Parathyroid adenoma (tissue), 2 donors: ENCODE measurements around the gene HECW1.

Experiments used
- H2AFZ ChIP-seq: fragments of 300-600 bp; sonication (generic); one replicate; pipeline ENCODE4 v1.7.0; 2017; ENCODE audit warnings: antibody characterized with exemption, mild to moderate bottlenecking
- H3K27ac ChIP-seq: fragments of 300-600 bp; sonication (generic); one replicate; pipeline ENCODE4 v1.7.0; 2017
- H3K27me3 ChIP-seq: fragments of 300-600 bp; sonication (generic); one replicate; pipeline ENCODE4 v1.7.0; 2017; ENCODE audit warnings: low read length; ENCODE audit not compliant: control insufficient read depth, insufficient read depth
- H3K36me3 ChIP-seq: fragments of 300-600 bp; sonication (generic); one replicate; pipeline ENCODE4 v1.7.0; 2017; ENCODE audit warnings: low read length; ENCODE audit not compliant: control insufficient read depth, insufficient read depth
- H3K4me1 ChIP-seq: fragments of 300-600 bp; sonication (generic); one replicate; pipeline ENCODE4 v1.7.0; 2017; ENCODE audit warnings: control low read depth
- H3K4me2 ChIP-seq: fragments of 300-600 bp; sonication (generic); one replicate; pipeline ENCODE4 v1.7.0; 2017; ENCODE audit warnings: low read length
- H3K4me3 ChIP-seq: fragments of 300-600 bp; sonication (generic); one replicate; pipeline ENCODE4 v1.7.0; 2017; ENCODE audit warnings: low read depth, low read length
- H3K79me2 ChIP-seq: fragments of 300-600 bp; sonication (generic); one replicate; pipeline ENCODE4 v1.7.0; 2017; ENCODE audit warnings: control low read depth
- H3K9ac ChIP-seq: fragments of 300-600 bp; sonication (generic); one replicate; pipeline ENCODE4 v1.7.0; 2017; ENCODE audit warnings: mild to moderate bottlenecking
- H3K9me3 ChIP-seq: fragments of 300-600 bp; sonication (generic); one replicate; pipeline ENCODE4 v1.7.0; 2017; ENCODE audit warnings: low read length; ENCODE audit not compliant: control insufficient read depth
- TF ChIP-seq, protein P1 (sequence below): fragments of 300-600 bp; sonication (generic); IDR thresholded peaks from one replicate; pipeline ENCODE4 v1.7.0; 2017; ENCODE audit warnings: antibody characterized with exemption, mild to moderate bottlenecking
- donor health status: primary hyperparathyroidism.

Gene HECW1

DNA sequence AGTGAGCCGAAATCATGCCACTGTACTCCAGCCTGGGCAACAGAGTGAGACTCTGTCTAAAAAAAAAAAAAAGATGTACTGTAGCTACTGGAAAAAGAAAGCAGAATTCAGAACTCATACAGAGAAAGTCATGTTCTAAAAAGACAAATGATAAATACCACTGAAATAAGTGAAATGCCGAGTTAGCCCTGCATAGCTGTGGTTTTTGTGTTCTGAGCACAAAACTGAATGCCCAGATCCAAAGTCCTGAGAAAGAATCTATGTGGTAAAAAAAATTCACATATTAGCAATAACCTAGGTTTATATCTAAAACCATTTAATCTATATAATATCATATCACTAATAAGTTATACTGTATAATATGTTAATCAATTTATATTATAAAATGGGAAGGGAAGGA, 29.3 kb upstream of the HECW1 start:
- Histone ChIP-seq H3K4me1 (no peaks in the 10 kb centered on the region), H3K9me3 (no peaks in the 10 kb centered on the region), H3K27ac (no peak overlapping the region), H3K4me2 (no peak overlapping the region), H3K4me3 (no peak overlapping the region), H3K27me3 (no peaks in the 10 kb centered on the region), H2AFZ (no peak overlapping the region), H3K79me2 (no peaks in the 10 kb centered on the region), H3K36me3 (no peaks in the 10 kb centered on the region), H3K9ac (no peak overlapping the region)
- TF ChIP-seq, protein P1, sequence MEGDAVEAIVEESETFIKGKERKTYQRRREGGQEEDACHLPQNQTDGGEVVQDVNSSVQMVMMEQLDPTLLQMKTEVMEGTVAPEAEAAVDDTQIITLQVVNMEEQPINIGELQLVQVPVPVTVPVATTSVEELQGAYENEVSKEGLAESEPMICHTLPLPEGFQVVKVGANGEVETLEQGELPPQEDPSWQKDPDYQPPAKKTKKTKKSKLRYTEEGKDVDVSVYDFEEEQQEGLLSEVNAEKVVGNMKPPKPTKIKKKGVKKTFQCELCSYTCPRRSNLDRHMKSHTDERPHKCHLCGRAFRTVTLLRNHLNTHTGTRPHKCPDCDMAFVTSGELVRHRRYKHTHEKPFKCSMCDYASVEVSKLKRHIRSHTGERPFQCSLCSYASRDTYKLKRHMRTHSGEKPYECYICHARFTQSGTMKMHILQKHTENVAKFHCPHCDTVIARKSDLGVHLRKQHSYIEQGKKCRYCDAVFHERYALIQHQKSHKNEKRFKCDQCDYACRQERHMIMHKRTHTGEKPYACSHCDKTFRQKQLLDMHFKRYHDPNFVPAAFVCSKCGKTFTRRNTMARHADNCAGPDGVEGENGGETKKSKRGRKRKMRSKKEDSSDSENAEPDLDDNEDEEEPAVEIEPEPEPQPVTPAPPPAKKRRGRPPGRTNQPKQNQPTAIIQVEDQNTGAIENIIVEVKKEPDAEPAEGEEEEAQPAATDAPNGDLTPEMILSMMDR = no peak

DNA sequence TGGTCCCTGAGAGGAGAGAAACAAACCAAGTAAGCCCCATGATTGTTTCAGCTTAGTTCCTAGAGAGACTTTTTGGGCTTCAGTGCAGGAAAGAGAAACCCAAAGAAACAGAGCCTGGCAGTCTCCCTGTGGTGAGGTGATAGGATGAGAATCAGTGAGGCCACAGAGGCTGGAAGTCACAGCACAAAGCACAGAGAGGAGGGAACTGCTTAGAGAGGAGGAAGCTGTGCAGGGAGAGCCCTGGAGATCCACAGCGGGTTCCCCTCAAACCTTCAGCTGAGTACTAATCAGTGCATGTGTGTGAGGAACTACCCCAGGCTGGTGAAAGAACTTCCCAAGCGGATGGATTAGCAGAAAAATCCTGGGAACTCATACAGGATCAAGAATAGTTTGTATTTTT, 27.4 kb upstream of the HECW1 start:
- Histone ChIP-seq H3K4me1 (no peaks in the 10 kb centered on the region), H3K79me2 (no peaks in the 10 kb centered on the region), H3K27me3 (no peaks in the 10 kb centered on the region), H2AFZ (no peak overlapping the region), H3K9ac (no peak overlapping the region), H3K27ac (no peak overlapping the region), H3K36me3 (no peaks in the 10 kb centered on the region), H3K4me2 (no peak overlapping the region), H3K9me3 (no peaks in the 10 kb centered on the region), H3K4me3 (no peak overlapping the region)
- TF ChIP-seq, protein P1 = no peak

DNA sequence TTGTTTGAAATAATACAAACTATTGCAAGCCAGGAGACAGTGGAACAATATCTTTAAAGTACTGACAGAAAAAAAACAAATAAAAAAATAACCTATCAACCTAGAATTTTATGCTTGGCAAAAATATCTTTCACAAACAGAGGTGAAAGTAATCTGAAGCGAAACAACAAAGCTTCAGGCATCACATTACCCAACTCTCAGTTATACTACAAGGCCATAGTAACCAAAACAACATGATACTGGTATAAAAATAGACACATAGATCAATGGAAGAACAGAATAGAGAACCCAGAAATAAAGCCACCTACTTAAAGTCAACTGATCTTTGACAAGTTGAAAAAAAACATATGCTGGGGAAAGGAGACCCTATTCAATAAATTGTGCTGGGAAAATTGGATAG, 26.5 kb upstream of the HECW1 start:
- no peaks in the 10 kb centered on the region for H3K79me2 ChIP-seq
- no peak overlapping the region for H3K4me2 ChIP-seq
- no peaks in the 10 kb centered on the region for H3K36me3 ChIP-seq
- H3K9ac ChIP-seq = no peak overlapping the region
- TF ChIP-seq, protein P1 = no peak
- H3K4me3 ChIP-seq = no peak overlapping the region
- H3K27ac ChIP-seq = no peak overlapping the region
- H3K9me3 ChIP-seq = no peaks in the 10 kb centered on the region
- no peaks in the 10 kb centered on the region for H3K4me1 ChIP-seq
- no peak overlapping the region for H2AFZ ChIP-seq
- no peaks in the 10 kb centered on the region for H3K27me3 ChIP-seq

DNA sequence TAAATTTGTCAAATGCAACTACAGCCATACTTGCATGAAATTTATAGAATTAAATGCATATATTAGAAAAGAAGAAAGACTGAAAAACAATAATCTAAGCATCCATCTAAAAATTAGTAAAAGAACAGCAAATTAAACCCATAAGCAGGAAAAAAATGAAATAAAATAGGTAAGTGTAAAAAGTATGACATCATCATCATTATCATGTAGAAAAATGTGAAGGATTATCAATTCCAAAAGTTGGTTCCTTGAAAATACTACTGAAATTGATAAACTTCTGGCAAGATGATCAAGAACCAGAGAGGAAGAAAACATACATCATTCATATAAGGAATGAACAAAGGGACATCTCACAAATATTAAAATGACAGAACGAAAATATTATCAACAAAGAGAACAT, 19.6 kb upstream of the HECW1 start:
- Histone ChIP-seq H2AFZ (no peak overlapping the region), H3K27me3 (no peaks in the 10 kb centered on the region), H3K4me2 (no peak overlapping the region), H3K4me3 (no peak overlapping the region), H3K79me2 (no peaks in the 10 kb centered on the region), H3K9ac (no peak overlapping the region), H3K27ac (no peak overlapping the region), H3K9me3 (no peaks in the 10 kb centered on the region), H3K4me1 (no peaks in the 10 kb centered on the region), H3K36me3 (no peaks in the 10 kb centered on the region)
- TF ChIP-seq, protein P1 = no peak

DNA sequence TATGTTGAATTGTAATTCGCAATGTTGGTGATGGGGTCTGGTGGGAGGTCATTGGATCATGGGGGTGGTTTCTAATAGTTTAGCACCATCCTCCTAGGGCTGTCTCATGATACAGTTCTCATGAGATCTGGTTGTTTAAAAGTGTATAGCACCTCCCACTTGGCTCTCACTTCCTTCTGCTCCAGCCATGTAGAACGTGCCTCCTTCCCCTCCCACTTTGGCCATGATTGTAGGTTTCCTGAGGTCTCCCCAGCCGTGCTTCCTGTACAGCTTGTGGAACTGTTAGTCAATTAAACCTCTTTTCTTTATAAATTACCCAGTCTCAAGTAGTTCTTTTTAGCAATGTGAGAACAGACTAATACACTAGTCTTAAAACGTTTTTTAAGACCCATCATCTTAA, 15.6 kb upstream of the HECW1 start:
- H3K4me1 ChIP-seq = no peaks in the 10 kb centered on the region
- H3K4me2 ChIP-seq = no peak overlapping the region
- no peak overlapping the region for H3K27ac ChIP-seq
- no peaks in the 10 kb centered on the region for H3K9me3 ChIP-seq
- no peak overlapping the region for H3K4me3 ChIP-seq
- TF ChIP-seq, protein P1 = no peak
- H3K79me2 ChIP-seq = no peaks in the 10 kb centered on the region
- no peaks in the 10 kb centered on the region for H3K27me3 ChIP-seq
- H2AFZ ChIP-seq = no peak overlapping the region
- no peak overlapping the region for H3K9ac ChIP-seq
- no peaks in the 10 kb centered on the region for H3K36me3 ChIP-seq
